Activated CD4-positive, alpha-beta T cell treated with anti-CD3 and anti-CD28 coated beads, Interleukin-2, Interleukin-6, amounts not matched to agents 100 ng/mL and 50 ng/mL, durations not matched to agents 16 hours and 8 hours (primary cell): ENCODE measurements around the gene ALX3.

Experiments used
- DNase-seq: peaks from one replicate; pipeline ENCODE4 v3.0.0-alpha.2; 2020

Gene ALX3

DNA sequence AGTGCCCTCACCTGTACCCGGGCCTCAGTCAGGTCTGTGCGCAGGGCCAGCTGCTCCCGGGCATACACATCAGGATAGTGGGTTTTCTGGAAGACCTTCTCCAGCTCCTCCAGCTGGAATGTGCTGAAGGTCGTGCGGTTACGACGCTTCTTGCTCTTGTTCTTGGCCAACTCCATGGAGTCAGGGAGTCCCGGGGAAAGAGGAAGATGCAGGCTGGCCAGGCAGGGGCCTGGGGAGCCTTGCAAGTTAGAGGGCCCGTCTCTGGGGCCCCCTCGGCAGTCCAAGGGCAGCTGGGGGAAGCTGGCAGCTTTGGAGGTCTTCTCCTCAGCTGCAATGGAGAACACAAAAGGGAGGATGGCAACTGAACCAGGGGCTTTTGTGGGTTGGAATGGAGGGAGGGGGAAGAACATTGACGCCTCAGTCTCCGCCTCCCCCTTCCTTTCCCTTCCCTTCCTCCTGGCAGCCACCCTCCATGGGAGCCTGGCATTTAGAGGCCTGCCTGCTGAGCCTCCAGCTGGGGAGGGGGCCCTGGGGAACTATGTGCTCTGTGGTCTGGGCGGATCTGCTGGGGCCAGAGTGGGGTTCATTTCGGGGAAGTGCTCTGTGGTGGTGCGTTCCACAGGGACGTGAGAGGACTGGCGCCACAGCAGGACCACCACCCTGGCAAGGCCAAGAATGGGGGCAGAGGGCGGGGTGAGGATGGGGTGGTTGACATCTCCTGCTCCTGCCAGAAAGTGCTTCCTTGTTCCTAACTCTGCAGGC lies 5.7 kb downstream of the ALX3 start:
- DNase-seq: no peak

DNA sequence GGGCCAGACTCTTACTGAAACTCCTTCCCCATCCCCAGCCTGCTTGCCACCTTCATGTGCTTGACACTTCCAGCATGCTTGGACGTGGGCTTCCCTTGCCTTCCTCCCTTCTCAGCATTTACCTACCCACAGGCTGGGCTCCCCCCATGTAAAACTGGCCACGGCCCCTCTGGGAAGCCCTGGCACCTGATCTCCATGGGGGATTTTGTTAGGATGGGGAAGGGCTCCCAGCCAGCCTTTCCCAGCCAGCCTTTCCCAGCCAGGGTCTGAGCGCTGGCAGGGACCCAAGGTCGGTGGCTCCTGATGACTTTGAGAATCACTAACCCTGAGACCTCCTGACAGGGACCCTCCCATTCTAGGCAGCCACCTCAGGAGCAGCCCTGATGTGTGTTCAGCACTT lies 6.7 kb downstream of the ALX3 start:
- DNase-seq: no peak

DNA sequence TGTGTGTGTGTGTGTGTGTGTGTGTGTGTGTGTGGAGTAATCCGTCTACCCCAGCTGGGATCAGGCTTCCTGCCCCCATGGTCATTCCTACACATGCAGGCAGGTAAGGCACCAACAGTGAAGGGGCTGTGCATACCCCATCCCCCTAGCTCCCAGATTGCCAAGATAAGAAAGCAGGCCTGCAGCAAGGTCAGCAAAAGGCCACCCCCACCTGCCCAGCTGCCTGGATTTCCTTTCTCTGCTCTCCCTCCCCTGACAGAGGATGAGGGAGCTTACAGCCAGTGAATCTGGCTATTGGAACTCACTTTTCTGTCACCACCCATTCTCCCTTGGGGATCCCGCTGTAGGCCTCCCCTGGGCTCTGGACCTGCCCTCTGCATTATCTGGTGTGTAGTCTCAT lies 7.9 kb downstream of the ALX3 start:
- DNase-seq: no peak

DNA sequence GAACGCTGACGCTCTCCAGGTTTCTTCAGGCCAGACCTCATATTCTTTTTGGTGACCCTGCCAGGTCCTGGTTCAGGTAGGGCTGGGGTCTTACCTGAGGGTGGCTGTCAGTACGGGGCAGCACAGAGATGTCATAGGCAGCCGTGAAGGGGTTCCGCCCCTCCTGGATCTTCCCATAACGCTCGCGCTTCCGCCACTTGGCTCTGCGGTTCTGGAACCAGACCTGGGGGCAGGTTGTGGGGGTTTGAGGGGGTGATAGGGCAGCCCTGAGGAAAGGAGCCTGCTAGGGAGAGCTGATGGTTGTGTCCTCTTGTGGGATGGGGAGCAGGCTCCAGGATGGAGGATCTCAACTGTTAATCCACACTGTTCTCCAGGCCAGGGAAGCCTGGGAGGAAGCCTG lies 9.1 kb downstream of the ALX3 start:
- DNase-seq: no peak

DNA sequence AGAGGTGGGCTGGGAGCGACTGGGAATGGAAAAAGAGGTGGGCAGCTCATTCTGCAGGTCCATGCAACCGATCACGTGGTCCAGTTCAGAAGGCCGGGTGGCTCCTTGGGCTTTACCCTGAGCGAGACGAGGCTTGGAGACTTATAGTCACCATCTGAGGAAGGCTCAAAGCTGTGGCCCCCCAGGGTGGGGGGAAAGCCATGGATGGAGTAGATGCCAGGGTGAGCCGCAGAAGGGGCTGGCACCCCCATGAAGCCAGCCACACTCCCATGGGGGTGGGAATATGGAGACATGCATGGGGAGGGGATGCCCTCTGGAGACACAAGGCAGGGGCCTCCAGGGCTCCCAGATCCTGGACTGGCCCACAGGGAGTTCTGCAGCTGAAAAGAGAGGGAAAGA lies 9.8 kb downstream of the ALX3 start:
- no peak for DNase-seq

DNA sequence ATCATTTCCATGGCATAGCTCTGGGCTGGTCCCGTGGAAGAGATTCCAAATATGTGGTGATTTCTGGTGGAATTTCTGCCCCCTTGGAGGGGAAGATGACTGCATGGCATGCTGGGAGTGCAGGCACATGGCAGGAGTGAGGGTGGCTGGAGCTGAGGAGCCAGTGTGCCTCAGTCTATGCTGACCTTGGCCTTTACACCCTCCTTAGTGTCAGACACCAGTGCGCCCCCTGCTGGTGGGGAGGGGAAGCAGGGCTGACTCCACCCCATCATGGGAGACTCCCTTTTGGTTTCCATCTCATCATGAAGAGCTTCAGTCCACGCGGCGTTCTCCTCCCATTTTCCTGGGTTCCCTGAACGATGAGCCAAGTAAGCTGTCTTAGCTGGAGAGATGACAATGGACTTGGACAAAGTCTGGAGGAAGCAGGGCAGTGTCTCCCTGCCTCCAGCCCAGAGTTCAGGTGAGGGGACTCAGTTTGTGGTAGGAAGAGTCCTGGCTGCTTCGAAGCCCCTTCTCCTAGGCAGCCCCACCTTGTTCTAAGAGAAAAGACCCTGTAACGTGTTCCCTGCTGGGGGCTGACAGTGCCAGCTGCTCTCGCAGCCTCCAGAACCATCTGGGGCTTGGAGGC lies 10.3 kb downstream of the ALX3 start:
- DNase-seq: peak; percentile 85

DNA sequence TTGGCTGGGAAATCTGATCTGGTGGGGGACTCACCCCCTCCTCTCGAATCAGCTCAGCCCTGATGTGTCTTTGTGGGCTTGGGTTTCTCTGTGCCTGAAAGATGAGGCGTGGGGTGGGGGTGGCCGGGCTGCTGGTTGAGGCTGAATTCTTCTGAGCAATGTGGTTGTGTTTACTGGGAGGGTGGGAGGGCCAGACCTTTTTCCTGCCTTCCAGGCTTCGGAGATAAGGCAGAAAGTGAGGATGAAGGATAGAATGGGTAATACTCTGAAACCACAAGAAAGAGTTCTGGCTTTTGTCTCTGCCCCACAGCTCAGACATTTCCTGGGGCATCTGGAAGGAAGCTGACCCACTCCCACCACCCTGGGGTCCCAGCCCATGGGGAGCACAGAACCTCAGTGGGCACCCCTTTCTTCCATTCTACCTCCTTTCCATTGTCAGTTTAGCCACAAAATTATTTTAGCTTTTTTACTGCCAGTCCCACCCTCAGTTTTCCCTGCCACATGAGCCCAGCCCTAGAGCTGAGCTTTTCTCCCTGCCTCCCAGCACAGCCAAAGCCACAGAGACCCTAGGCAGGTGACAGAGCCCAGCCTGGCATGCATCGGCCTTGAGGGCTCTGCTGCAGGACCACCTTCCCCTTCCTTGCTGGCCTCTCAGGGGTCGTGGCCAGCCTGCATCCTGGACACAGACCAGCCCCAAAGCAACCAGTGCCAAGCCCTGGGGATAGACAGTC lies 11.2 kb downstream of the ALX3 start:
- DNase-seq: no peak

DNA sequence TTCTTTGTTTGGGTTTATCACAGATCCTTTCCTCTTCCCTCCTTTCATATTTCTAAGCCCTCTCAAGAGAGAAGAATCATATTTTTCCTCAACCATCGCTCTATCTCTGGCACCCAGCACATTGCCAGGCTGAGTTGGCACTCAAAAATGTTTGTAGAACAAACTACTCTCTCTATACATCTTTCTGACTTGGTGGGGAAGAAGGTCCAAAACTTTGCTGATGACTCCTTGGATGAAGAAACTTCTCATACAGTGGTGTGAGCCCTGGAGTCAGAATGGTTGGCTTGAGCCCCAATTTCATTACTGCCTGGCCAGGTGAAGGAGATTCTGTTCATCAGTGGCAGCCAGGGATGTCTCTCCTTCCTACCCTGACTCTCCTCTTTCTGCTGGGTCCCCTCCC lies 11.9 kb downstream of the ALX3 start:
- no peak for DNase-seq

DNA sequence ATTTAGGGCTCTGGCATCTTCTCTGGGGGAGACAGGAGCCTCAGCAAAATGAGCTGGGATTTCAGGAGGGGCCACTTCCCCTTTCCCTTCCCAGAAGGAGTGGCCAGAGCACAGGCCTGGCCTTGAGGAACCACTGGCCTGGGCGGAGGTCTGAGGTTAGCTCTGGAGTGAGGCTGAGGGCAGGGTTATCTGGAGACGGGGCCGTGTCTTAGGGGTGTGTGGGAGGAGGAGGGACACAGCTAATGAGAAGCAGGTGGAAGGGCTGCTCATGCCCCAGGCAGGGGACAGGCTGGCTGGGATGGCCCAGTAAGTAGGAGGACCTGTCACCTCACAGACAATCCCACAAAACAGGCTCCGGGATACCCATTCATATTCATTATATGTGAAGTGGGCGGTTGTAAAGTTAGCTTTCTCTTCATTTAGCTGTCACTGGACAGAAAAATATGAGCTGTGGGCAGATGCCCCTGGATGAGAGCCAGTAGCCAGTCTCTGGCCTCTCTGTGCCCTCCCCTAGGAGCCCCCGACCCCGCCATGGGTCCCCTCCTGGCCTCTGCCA lies 12.4 kb downstream of the ALX3 start:
- DNase-seq: no peak

DNA sequence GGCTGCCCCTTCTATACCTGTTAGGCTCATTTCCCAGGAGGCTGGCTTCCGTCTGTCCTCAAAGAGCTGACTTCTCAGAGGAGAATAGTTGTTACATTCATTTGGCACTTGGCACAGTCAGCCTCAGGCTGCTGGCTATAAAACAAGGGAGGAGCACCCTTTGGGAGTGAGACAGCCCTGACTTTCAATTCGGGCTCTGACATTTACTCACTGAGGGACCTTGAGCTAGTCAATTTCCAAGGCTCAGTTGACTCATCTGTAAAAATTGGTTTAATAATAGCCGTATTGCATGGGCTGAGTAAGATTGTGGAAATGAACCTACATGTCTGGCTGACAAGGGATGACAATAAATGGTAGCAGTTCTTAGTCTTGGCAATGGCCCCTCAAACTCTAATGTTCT lies 13.7 kb downstream of the ALX3 start:
- no peak for DNase-seq

DNA sequence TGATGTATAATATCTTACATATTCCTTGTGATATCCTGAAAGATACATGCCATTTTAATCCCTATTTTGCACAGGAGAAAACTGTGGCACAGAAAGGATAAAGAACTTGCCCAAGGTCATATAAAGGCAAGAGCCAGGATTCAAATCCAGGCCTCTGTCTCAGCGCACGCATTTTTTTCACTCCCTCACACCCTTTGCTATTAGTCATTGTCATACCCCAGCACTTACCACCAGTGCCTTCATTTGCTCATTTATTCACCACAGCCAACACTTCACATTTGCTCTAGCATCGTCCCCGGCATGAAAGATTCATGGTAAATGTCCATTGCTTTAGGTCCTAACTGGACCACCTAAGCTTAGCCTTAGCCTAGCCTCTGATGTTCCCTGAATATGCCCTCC lies 14.2 kb downstream of the ALX3 start:
- no peak for DNase-seq

DNA sequence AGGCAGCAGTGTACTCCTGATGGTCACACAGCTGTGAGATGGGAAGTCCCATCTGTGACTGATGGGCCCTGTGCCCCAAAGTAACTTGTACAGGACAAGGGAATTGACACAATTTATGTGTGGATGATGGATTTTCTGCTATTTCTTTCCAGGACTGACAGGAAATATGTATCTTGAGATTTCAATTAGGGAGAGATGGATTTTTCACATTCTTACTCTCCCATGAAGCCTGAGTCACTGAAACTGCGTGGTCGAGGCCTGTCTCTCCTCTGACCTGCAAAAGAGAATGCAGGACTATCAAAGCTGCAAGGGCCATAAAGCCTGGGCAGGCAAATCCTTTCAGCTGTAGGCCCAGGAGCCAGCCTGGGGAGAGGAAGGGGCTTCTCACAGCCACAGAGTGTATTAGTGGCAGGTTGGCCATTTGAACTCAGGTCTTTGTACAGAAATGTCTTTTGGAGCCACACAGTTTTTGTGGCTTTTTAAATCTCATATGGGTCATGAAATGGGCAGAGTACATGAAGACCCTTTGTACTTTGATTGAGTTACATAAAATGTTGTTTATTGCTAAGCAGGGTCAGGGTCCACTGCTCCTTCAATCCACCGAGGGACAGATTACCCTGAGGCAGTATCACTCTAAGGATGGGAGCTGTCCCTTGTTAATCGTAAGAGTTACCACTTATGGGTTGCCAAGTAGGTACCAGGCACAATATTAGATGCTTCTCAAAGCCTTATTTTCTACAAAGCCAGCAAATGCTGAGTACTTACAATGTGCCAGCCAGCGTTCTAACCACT lies 14.8 kb downstream of the ALX3 start:
- no peak for DNase-seq

DNA sequence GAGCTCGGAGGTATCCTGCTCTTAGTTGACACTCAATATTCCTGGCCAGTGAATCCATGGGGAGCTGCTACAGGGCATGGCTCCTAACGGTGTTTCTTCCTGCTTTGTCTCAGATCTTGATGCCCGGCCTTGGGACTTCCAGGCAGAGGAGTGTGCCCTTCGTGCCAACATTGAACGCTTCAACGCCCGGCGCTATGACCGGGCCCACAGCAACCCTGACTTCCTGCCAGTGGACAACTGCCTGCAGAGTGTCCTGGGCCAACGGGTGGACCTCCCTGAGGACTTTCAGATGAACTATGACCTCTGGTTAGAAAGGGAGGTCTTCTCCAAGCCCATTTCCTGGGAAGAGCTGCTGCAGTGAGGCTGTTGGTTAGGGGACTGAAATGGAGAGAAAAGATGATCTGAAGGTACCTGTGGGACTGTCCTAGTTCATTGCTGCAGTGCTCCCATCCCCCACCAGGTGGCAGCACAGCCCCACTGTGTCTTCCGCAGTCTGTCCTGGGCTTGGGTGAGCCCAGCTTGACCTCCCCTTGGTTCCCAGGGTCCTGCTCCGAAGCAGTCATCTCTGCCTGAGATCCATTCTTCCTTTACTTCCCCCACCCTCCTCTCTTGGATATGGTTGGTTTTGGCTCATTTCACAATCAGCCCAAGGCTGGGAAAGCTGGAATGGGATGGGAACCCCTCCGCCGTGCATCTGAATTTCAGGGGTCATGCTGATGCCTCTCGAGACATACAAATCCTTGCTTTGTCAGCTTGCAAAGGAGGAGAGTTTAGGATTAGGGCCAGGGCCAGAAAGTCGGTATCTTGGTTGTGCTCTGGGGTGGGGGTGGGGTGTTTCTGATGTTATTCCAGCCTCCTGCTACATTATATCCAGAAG lies 16.7 kb downstream of the ALX3 start:
- peak; percentile 76 for DNase-seq

DNA sequence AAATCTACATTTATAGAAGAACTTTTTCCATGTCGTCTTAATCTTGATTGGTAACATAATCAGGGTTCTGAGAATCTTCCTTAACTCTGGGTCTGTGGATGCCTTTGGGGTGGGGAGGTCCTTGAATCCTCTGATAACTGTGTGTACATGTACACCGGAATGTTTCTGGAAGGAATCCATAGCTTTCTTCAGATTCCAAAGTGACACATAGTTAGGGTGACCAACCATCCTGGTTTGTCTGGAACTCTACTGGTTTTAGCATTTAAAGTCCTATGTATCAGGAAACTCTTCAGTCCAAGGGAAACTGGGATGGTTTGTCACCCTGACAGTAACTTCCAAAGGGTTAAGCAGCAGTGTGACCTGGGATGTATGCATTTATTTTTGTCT lies 19.2 kb downstream of the ALX3 start:
- DNase-seq: no peak

DNA sequence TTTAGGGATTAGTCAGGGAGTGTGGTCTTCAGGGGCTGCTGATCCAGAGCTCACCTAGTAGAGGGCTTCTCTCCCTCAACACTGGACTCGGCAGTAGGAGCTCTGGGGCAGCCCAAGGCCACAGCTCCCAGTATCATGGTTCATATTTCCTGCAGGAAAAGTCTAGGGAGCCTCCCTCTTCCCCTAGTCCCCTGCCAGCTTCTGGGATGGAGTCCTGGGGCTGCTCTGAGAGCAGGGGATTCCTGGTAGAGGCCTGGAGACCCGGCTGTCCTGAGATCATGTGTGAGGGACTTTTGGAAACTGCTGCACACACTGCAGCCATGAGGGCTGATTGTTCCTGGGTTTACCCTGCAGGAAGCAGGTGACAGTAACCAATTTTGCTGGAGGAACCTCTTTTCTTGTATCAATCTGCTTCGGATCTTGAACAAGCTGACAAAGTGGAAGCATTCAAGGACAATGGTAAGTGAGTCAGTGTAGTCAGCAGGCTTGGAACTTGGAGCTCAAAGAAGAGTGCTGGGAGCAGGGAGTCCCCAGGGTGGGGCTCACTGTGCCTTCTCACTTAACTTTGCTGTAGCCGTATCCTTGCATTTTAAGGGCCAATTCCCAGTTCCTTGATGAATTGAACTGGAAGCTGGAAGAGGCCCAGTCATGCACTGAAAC lies 19.7 kb downstream of the ALX3 start:
- no peak for DNase-seq

DNA sequence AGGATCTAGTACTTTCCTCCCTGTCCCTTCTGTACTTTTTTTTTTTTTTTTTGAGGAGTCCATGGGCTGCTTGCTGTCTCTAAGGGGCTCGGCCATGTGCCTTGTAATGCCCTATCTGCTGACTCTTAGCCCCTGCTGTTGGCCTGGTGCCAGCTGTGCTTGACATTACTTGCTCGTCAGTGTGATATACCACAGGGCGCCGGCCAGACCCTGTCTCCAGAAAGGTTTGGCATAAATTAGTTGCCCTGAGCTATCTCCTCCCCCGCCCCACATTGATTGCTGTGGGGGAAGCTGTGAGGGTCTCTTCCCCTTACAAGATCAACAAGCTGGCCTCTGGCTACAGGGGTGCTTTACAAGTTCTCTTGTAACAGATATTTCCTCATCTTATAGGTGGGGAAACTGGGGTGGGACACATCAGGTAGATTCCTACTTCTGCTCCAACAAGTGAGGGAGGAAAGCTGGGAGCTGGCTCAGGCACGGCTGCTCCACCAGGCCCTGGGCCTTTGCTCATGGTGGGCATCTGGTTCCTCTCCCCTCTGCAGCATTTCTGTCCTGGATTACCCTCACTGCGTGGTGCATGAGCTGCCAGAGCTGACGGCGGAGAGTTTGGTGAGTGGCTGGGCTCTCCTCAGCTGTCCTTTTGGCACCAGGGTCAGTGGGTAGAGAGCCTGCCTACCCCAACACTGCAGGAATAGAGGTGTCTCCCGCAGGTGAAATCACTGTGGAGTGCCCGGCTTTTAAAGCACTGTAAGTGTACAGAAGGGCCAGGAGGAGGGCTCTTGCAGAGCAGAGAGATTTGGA lies 20.5 kb downstream of the ALX3 start:
- no peak for DNase-seq

DNA sequence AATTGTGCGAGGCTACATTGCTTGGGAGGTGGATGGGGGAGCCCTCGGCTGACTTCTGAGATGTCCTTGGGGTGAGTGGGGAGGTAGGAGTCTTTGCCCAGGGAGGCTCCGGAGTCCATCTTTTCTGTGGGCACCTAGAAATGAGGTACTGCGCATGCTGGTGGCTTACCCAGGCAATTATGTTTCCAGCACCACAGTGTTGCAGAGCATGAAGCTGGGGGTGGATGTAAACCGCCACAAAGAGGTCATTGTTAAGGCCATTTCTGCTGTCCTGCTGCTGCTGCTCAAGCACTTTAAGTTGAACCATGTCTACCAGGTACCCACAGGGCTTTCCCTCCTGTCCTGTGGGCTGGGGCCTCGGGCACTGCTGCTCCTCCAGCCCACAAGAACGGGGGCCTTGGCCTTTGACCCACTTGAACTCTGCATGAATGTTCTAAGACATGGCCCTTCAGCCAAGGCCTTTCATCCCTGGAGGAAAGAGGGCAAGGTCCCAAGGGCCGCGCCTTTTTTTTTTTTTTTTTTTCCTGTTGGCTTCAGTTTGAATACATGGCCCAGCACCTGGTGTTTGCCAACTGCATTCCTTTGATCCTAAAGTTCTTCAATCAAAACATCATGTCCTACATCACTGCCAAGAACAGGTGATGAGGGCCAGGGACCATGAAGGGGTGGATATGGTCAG lies 21.4 kb downstream of the ALX3 start:
- DNase-seq: no peak

DNA sequence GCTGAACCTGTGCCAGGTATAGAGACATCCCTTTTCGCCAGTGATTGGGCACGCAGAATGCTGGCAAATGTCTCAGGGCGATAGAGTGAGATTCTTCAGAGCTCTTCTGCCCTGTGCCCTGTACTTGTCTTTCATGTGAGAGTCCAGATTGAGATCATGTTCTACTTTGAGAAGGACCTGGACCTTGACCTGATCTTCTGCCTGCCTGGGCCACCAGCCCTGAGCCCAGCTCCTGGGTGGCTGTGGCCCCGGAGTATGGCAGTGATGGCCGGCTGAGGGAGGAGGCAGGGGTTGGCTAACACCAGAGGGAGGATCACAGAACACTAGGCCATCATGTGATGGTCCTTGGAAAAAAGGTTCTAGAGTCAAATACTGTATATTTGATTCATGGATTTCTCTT lies 22.2 kb downstream of the ALX3 start:
- DNase-seq: no peak

DNA sequence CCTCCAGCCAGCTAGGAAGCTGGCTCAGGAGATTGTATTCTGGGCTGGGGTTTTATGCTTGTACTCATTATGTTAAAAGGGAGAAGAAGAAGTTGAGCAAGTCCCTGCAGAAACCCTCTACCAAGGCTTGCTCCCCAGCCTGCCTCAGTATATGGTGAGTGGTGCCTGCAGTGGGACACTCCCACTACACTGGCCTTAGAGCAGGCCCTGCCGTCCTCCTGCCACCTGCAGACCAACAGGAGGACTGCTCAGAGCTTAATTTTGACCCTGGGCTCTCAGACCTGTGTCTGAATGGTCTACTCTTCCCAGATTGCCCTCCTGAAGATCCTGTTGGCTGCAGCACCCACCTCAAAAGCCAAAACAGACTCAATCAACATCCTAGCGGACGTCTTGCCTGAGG lies 23.0 kb downstream of the ALX3 start:
- no peak for DNase-seq

DNA sequence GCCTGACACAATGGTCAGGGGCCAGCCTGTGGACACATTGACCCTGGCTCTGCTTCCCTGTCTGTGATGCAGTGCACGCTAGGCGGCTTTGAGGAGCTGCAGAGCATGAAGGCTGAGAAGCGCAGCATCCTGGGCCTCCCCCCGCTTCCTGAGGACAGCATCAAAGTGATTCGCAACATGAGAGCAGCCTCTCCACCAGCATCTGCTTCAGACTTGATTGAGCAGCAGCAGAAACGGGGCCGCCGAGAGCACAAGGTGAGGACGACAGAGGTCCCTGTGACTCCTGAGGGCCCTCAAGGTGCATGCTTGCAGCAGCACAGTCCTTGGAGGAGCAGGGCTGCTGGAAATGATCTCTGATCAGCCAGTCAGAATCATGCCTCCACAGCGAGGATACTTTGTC lies 27.5 kb downstream of the ALX3 start:
- DNase-seq: no peak
